Measurements from ENCODE around the gene PTGDR.

- TF ChIP-seq CTCF (IDR thresholded peaks at IDR 0.05; ENCODE audit: low read depth, low read length): no peak
- TF ChIP-seq POLR2A (IDR thresholded peaks at IDR 0.05; ENCODE audit: extremely low read depth, insufficient read length): no peak
- TF ChIP-seq MAX (IDR thresholded peaks at IDR 0.05; ENCODE audit: low read depth, low read length): no peak
- no peak for TF ChIP-seq MYC (IDR thresholded peaks at IDR 0.05; ENCODE audit: low read depth, low read length)
These were observed 716 bp upstream of the PTGDR start for GRCh38 chr14:52266782-52267181.
